MCF 10A (cell line): ENCODE data around the gene UQCRQ. TPM values are rescaled to one million over a fixed set of nuclear protein-coding genes. Genes with fewer than 3 reads are reported as not detected.
A peak's percentile ranks its signal among the peaks of the same experiment; 100 is the strongest.

ENCODE experiments used
- BruUV-seq: library from RNA; stranded (reverse); fragments of 400-500 nt; replicated peaks from 2 replicates; lab custom pipeline; 2021; lab: Mats Ljungman, UMichigan
- CTCF ChIA-PET: fragments of 300-600 bp; sonication (Branson Sonifier 250); formaldehyde crosslinking; extraction: SDS; loops from one replicate; lab custom pipeline; 2021; ENCODE audit warnings: antibody characterized with exemption, inconsistent platforms; lab: Yijun Ruan, JAX
- POLR2A ChIA-PET: fragments of 300-600, 350-650 bp; sonication (Branson Sonifier 250); formaldehyde crosslinking; extraction: SDS; loops from one replicate; lab custom pipeline; 2020; ENCODE audit warnings: antibody characterized with exemption, inconsistent platforms; lab: Yijun Ruan, JAX
- DNase-seq: peaks from one replicate; pipeline ENCODE4 v3.0.0-alpha.2; 2018; ENCODE audit not compliant: unreplicated experiment
- H3K27ac Mint-ChIP-seq: one replicate; pipeline ENCODE4 v1.8.0; 2022; ENCODE audit warnings: mild to moderate bottlenecking, low read depth, mixed read lengths; ENCODE audit not compliant: unreplicated experiment
- H3K27me3 Mint-ChIP-seq: one replicate; pipeline ENCODE4 v1.8.0; 2022; ENCODE audit warnings: mixed read lengths; ENCODE audit not compliant: insufficient read depth, unreplicated experiment
- H3K36me3 Mint-ChIP-seq: one replicate; pipeline ENCODE4 v1.8.0; 2022; ENCODE audit warnings: mild to moderate bottlenecking, moderate library complexity, mixed read lengths; ENCODE audit not compliant: insufficient read depth, unreplicated experiment
- H3K4me1 Mint-ChIP-seq: one replicate; pipeline ENCODE4 v1.8.0; 2022; ENCODE audit warnings: mixed read lengths; ENCODE audit not compliant: insufficient read depth, unreplicated experiment
- H3K4me3 Mint-ChIP-seq: one replicate; pipeline ENCODE4 v1.8.0; 2022; ENCODE audit warnings: mild to moderate bottlenecking, moderate library complexity, mixed read lengths; ENCODE audit not compliant: unreplicated experiment
- H3K9me3 Mint-ChIP-seq: one replicate; pipeline ENCODE4 v1.8.0; 2022; ENCODE audit warnings: mixed read lengths; ENCODE audit not compliant: unreplicated experiment
- CTCF ChIP-seq: fragments of 200-600 bp; IDR thresholded peaks from one replicate; pipeline ENCODE4 v1.8.0; 2022; ENCODE audit warnings: antibody characterized with exemption, mild to moderate bottlenecking; ENCODE audit not compliant: unreplicated experiment
- intact Hi-C: fragments of 100-400 bp; cut with micrococcal nuclease; formaldehyde crosslinking; loops from 2 replicates; pipeline ENCODE4 v1.14.1; 2022
- total RNA-seq: library from RNA; stranded (reverse); gene quantifications from 2 replicates; pipeline ENCODE4 v1.2.3, GENCODE V29; 2022

UQCRQ gene
- total RNA-seq, 1 experiment from 2014 or later, result 974 TPM

- POLR2A ChIA-PET, result interaction anchor here (0.9 to 5.3 kb wide), 9 partner anchors 9 to 252 kb away, joined by 3 to 63 read pairs (median 7); partner anchors contain the start of genes GDF9, KIF3A, SHROOM1 and UQCRQ
- no TSS peak for BruUV-seq
- intact Hi-C loops, result loop anchor here (1.0 kb wide), 2 partner anchors 11 to 25 kb away; partner anchors contain the start of genes GDF9, SHROOM1 and UQCRQ
Observed at GRCh38 chr5:132841305-132841704, 25.1 kb upstream of the UQCRQ start.

GRCh38 chr5:132848270-132848669 is 18.2 kb upstream of the UQCRQ start:
- TF ChIP-seq CTCF, result no peak
- H3K27me3 Mint-ChIP-seq, result no peaks in the 10 kb centered on the region
- intact Hi-C loops, result no loop called here
- no peaks in the 10 kb centered on the region for H3K4me1 Mint-ChIP-seq
- no peak overlapping the region for H3K4me3 Mint-ChIP-seq
- no peaks in the 10 kb centered on the region for H3K9me3 Mint-ChIP-seq
- POLR2A ChIA-PET, result interaction anchor here (4.7 kb wide), 1 partner anchor 18 kb away, joined by 23 read pairs; the partner anchor contains the start of genes GDF9 and UQCRQ
- H3K36me3 Mint-ChIP-seq, result no peaks in the 10 kb centered on the region
- H3K27ac Mint-ChIP-seq, result no peak overlapping the region
- CTCF ChIA-PET, result interaction anchor here (1.5 to 6.2 kb wide), 2 partner anchors 18 to 20 kb away, joined by 3 to 37 read pairs; partner anchors contain the start of genes GDF9, SHROOM1 and UQCRQ
- BruUV-seq, result no TSS peak
- no peak for DNase-seq

More at GRCh38 chr5:132841305-132841704, 25.1 kb upstream of the UQCRQ start:
- TF ChIP-seq CTCF, result no peak
- H3K36me3 Mint-ChIP-seq, result no peaks in the 10 kb centered on the region
- no peaks in the 10 kb centered on the region for H3K27me3 Mint-ChIP-seq
- peak overlapping the region; percentile 18 for H3K4me3 Mint-ChIP-seq
- H3K27ac Mint-ChIP-seq, result peak overlapping the region; percentile 99
- no peaks in the 10 kb centered on the region for H3K9me3 Mint-ChIP-seq
- DNase-seq, result peak; percentile 98
- CTCF ChIA-PET, result interaction anchor here (0.6 to 4.5 kb wide), 7 partner anchors 10 to 617 kb away, joined by 3 to 29 read pairs (median 5); partner anchors contain the start of genes GDF9 and UQCRQ
- H3K4me1 Mint-ChIP-seq, result peaks cover 30% of the 10 kb centered on the region

GRCh38 chr5:132849347-132849746 is 17.1 kb upstream of the UQCRQ start:
- POLR2A ChIA-PET, result interaction anchor here (1.3 to 4.7 kb wide), 2 partner anchors 8 to 16 kb away, joined by 4 to 23 read pairs; partner anchors contain the start of genes GDF9 and UQCRQ
- intact Hi-C loops, result no loop called here
- CTCF ChIA-PET, result interaction anchor here (0.6 to 6.2 kb wide), 3 partner anchors 12 to 65 kb away, joined by 4 to 37 read pairs (median 13); partner anchors contain the start of gene SHROOM1
- H3K27me3 Mint-ChIP-seq, result no peaks in the 10 kb centered on the region
- H3K27ac Mint-ChIP-seq, result no peak overlapping the region
- DNase-seq, result no peak
- BruUV-seq, result no TSS peak
- H3K36me3 Mint-ChIP-seq, result no peaks in the 10 kb centered on the region
- no peaks in the 10 kb centered on the region for H3K9me3 Mint-ChIP-seq
- H3K4me1 Mint-ChIP-seq, result no peaks in the 10 kb centered on the region
- H3K4me3 Mint-ChIP-seq, result no peak overlapping the region
- TF ChIP-seq CTCF, result no peak

GRCh38 chr5:132850066-132850465 is 16.4 kb upstream of the UQCRQ start:
- no TSS peak for BruUV-seq
- ChIA-PET POLR2A (interaction anchor here (0.9 to 4.7 kb wide), 4 partner anchors 9 to 16 kb away, joined by 3 to 23 read pairs (median 4); partner anchors contain the start of genes GDF9 and UQCRQ), CTCF (interaction anchor here (0.5 to 6.2 kb wide), 6 partner anchors 11 to 323 kb away, joined by 3 to 37 read pairs (median 4); partner anchors contain the start of gene SHROOM1)
- DNase-seq, result no peak
- no peaks in the 10 kb centered on the region for H3K9me3 Mint-ChIP-seq
- no peaks in the 10 kb centered on the region for H3K27me3 Mint-ChIP-seq
- H3K4me3 Mint-ChIP-seq, result no peak overlapping the region
- intact Hi-C loops, result no loop called here
- H3K4me1 Mint-ChIP-seq, result no peaks in the 10 kb centered on the region
- TF ChIP-seq CTCF, result no peak
- no peak overlapping the region for H3K27ac Mint-ChIP-seq
- H3K36me3 Mint-ChIP-seq, result no peaks in the 10 kb centered on the region
